ENCODE data around the gene PALLD. TPM values are rescaled to one million over a fixed set of nuclear protein-coding genes. Genes with fewer than 3 reads are reported as not detected.

The PALLD gene
- total RNA-seq, 1 donor from 2014 or later: 58.7 TPM

DNA sequence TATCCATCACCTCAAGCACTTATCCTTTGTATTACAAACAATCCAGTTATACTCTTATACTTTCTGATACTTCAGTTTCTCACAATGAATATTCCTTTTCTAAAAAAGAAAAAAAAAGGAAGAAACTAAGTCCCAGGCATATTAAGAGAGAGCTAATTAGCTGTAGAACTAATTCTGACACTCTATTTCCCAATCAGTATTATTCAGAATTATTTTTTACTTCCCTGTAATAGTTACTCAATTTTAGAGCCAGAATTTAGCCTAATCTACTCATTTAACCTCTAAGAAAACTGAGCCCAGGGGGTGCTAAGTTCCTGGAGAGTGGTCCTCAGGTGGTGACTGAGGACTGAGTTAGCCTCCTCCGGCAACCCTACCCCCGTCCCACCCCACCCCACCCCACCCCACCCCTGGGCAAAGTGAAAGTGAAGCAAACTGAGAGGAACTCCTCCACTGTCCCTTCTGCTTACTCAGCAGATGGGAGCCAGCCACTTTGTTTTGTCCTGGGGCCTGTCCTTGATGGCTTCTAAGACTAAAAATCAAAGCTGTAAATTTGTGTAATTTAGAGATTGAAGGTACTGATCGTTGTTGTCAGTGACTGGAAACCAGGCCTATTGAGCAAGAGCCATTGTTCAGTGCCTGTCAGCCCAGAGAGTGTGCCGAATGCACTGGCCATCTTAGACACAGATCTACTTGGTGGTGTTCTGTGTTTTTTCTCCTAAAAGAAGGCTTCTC, 351.1 kb downstream of the PALLD start:
- H3K9me3 Mint-ChIP-seq: no peaks in the 10 kb centered on the region
- peaks cover 44% of the 10 kb centered on the region for H3K4me1 Mint-ChIP-seq
- no peaks in the 10 kb centered on the region for H3K27me3 Mint-ChIP-seq (ENCODE audit: low read depth)
- DNase-seq (ENCODE audit: low read depth, low spot score): no peak
- TF ChIP-seq, protein P1, sequence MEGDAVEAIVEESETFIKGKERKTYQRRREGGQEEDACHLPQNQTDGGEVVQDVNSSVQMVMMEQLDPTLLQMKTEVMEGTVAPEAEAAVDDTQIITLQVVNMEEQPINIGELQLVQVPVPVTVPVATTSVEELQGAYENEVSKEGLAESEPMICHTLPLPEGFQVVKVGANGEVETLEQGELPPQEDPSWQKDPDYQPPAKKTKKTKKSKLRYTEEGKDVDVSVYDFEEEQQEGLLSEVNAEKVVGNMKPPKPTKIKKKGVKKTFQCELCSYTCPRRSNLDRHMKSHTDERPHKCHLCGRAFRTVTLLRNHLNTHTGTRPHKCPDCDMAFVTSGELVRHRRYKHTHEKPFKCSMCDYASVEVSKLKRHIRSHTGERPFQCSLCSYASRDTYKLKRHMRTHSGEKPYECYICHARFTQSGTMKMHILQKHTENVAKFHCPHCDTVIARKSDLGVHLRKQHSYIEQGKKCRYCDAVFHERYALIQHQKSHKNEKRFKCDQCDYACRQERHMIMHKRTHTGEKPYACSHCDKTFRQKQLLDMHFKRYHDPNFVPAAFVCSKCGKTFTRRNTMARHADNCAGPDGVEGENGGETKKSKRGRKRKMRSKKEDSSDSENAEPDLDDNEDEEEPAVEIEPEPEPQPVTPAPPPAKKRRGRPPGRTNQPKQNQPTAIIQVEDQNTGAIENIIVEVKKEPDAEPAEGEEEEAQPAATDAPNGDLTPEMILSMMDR (conservative IDR thresholded peaks at IDR 0.05): no peak
- H3K36me3 Mint-ChIP-seq (ENCODE audit: low read depth): peaks cover 2% of the 10 kb centered on the region
- peak overlapping the region; percentile 93 for H3K27ac Mint-ChIP-seq (ENCODE audit: unreplicated experiment)
- H3K4me3 Mint-ChIP-seq: peak overlapping the region; percentile 58

DNA sequence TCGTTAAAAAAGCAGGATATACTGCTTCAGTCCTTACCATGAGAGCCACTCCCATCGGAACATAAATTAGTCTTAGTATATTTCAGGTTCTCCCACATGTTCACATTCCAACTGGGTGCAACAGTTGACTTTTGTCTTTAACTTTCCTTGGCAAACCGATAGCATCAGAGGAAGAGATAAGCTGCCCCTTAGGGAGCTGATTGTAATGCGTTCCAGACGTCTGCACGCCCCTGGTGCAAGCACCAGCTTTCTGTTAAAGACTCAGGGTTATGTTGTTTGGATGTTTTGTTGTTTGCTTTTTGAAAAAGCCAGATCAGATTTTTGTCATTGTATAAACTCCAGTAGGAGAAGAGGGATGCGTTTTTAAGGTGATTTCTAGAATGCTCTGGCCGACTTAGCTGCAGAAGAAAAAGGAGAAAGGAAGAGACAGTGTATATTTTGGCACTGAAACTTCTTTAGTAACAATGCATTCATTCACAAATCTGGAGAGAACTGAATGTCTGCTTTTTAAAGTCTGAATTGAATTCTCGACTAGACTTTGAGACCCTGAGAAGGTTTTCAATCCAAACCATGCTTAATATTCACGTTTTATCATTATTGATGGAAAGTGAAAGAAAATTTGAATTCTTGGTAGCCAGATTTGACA, 352.3 kb downstream of the PALLD start:
- Mint-ChIP-seq H3K27me3 (ENCODE audit: low read depth) (no peaks in the 10 kb centered on the region), H3K36me3 (ENCODE audit: low read depth) (peaks cover 12% of the 10 kb centered on the region), H3K4me1 (peaks cover 47% of the 10 kb centered on the region), H3K9me3 (no peaks in the 10 kb centered on the region), H3K27ac (ENCODE audit: unreplicated experiment) (peak overlapping the region; percentile 28), H3K4me3 (peak overlapping the region; percentile 46)
- no peak for DNase-seq (ENCODE audit: low read depth, low spot score)
- TF ChIP-seq, protein P1 (conservative IDR thresholded peaks at IDR 0.05): no peak

DNA sequence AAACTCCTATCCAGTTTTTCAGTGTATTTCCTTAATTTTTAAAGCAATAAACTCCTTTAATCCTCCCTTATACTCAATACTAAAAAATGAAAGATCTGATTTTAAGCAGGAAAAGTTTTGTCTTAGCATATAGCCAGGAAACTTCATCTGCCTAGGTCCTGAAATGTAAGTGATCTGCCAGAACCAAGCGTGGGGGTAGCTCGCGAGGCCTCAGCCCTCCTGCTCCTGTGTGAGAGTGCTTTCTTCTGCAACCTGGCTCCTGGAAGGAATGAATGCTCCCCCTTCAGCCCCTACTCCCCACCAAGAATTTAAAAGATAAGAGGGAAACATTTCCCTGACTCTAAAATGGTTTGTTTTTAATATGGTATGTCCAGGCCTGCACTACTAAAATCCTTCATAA, 353.1 kb downstream of the PALLD start:
- Mint-ChIP-seq H3K36me3 (ENCODE audit: low read depth) (peaks cover 14% of the 10 kb centered on the region), H3K27me3 (ENCODE audit: low read depth) (no peaks in the 10 kb centered on the region), H3K4me3 (peak overlapping the region; percentile 29), H3K4me1 (peaks cover 45% of the 10 kb centered on the region), H3K27ac (ENCODE audit: unreplicated experiment) (peak overlapping the region; percentile 63), H3K9me3 (no peaks in the 10 kb centered on the region)
- DNase-seq (ENCODE audit: low read depth, low spot score): no peak
- TF ChIP-seq, protein P1 (conservative IDR thresholded peaks at IDR 0.05): no peak

DNA sequence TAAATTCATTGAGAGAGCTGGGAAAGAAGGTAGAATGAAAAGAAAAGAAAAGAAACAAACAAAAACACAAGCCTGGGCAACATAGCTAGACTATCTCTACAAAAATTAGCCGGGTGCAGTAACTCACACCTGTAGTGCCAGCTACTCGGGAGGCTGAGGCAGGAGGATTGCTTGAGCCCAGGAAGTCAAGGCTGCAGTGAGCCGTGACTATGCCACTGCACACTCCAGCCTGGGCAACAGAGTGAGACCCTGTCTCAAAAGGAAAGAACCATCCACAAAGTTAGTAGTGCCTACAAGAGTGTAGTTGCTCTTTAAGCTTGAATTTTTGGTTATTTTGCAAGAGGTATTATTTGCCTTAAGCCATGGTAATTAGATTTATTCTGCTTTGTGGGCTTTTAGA, 355.5 kb downstream of the PALLD start:
- H3K9me3 Mint-ChIP-seq: peaks cover 7% of the 10 kb centered on the region
- H3K27me3 Mint-ChIP-seq (ENCODE audit: low read depth): no peaks in the 10 kb centered on the region
- H3K4me1 Mint-ChIP-seq: peaks cover 42% of the 10 kb centered on the region
- no peak overlapping the region for H3K27ac Mint-ChIP-seq (ENCODE audit: unreplicated experiment)
- peaks cover 23% of the 10 kb centered on the region for H3K36me3 Mint-ChIP-seq (ENCODE audit: low read depth)
- TF ChIP-seq, protein P1 (conservative IDR thresholded peaks at IDR 0.05): no peak
- H3K4me3 Mint-ChIP-seq: no peak overlapping the region
- no peak for DNase-seq (ENCODE audit: low read depth, low spot score)

DNA sequence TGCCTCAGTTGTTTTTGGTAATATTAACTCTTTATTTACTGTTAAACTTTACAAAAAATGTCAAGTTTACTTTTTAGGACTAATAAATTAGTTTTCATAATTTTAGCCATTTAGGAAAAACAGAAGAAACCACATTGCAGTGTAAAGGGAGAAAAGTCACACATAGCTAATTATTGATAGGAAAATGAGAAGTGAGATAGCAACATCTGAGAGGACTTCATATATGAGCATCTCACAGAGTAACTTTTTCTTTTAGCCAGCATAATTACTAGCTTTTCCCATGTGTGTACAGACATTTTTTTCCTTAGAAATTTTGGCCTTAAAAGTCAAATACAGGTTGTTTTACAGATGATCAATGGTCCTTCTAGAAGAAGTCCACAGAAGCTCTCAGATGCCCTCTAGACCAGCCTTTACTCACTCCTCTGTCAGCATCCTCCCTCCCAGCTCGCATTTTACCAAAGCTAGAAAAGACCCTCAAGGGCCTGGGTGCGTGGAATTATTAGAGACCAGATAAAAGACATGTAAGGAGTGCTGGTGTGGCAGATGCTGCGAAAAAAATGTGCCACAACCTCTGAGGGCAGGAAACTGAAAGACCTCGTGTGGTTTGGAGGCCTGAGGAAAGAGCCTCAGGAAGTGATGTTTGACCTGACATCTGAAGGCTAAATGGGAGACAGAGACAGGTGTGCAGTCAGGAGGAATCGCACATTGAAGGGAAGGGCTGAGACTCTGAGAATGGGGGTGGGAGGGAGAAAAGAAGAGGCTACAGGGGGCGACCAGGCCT, 356.3 kb downstream of the PALLD start:
- Mint-ChIP-seq H3K4me3 (no peak overlapping the region), H3K36me3 (ENCODE audit: low read depth) (peaks cover 23% of the 10 kb centered on the region), H3K27ac (ENCODE audit: unreplicated experiment) (no peak overlapping the region), H3K27me3 (ENCODE audit: low read depth) (no peaks in the 10 kb centered on the region), H3K4me1 (peaks cover 38% of the 10 kb centered on the region), H3K9me3 (peaks cover 7% of the 10 kb centered on the region)
- TF ChIP-seq, protein P1 (conservative IDR thresholded peaks at IDR 0.05): no peak
- no peak for DNase-seq (ENCODE audit: low read depth, low spot score)

Measured in neural crest cell (in vitro differentiated cells).